Activated CD8-positive, alpha-beta T cell treated with anti-CD3 and anti-CD28 coated beads for 36 hours (primary cell): ENCODE data around the gene KEL. TPM values are rescaled to one million over a fixed set of nuclear protein-coding genes. Genes with fewer than 3 reads are reported as not detected.
A peak's percentile ranks its signal among the peaks of the same experiment; 100 is the strongest.

Experiments used
- ATAC-seq: fragments of 200-7000 bp; cut with Tn5 transposase; one replicate; pipeline ENCODE4 v1.10.0; 2021; ENCODE audit warnings: mild to moderate bottlenecking, moderate library complexity
- CTCF ChIA-PET: fragments of 350-600 bp; sonication (Branson Sonifier 250); formaldehyde crosslinking; loops from one replicate; lab custom pipeline; 2021; ENCODE audit warnings: antibody characterized with exemption; lab: Charles Lee
- POLR2A ChIA-PET: fragments of 350-600 bp; sonication (Branson Sonifier 250); formaldehyde crosslinking; loops from one replicate; lab custom pipeline; 2021; ENCODE audit warnings: antibody characterized with exemption; lab: Charles Lee
- DNase-seq: peaks from one replicate; pipeline ENCODE4 v3.0.0-alpha.2; 2020
- H3K27ac Mint-ChIP-seq: one replicate; pipeline ENCODE4 v1.8.0; 2021; ENCODE audit warnings: mild to moderate bottlenecking, mixed read lengths
- H3K27me3 Mint-ChIP-seq: one replicate; pipeline ENCODE4 v1.8.0; 2021; ENCODE audit warnings: mixed read lengths
- H3K36me3 Mint-ChIP-seq: one replicate; pipeline ENCODE4 v1.8.0; 2021; ENCODE audit warnings: low read depth, mixed read lengths
- H3K4me1 Mint-ChIP-seq: one replicate; pipeline ENCODE4 v1.8.0; 2021; ENCODE audit warnings: low read depth, mixed read lengths
- H3K4me3 Mint-ChIP-seq: one replicate; pipeline ENCODE4 v1.8.0; 2021; ENCODE audit warnings: mild to moderate bottlenecking, moderate library complexity, mixed read lengths
- H3K9me3 Mint-ChIP-seq: one replicate; pipeline ENCODE4 v1.8.0; 2021; ENCODE audit warnings: mixed read lengths
- intact Hi-C: fragments of 100-400 bp; cut with micrococcal nuclease; formaldehyde crosslinking; loops from one replicate; pipeline ENCODE4 v1.10.0; 2022
- total RNA-seq, 2 experiments: library from RNA; stranded (reverse); gene quantifications; one replicate each; pipeline ENCODE4 v1.2.3, GENCODE V29; 2021
- TF ChIP-seq, protein P1 (sequence below): fragments of 200-600 bp; IDR thresholded peaks from one replicate; pipeline ENCODE4 v1.8.0; 2022; ENCODE audit warnings: antibody characterized with exemption, mild to moderate bottlenecking

KEL gene
- total RNA-seq, 2 experiments from 2014 or later, result 0.45 to 0.49 TPM

- Mint-ChIP-seq H3K27me3 (no peaks in the 10 kb centered on the region), H3K27ac (no peak overlapping the region), H3K36me3 (no peaks in the 10 kb centered on the region), H3K4me3 (no peak overlapping the region), H3K9me3 (no peaks in the 10 kb centered on the region), H3K4me1 (no peaks in the 10 kb centered on the region)
- intact Hi-C loops, result no loop called here
- POLR2A ChIA-PET, result interaction anchor here (0.5 to 0.6 kb wide), 2 partner anchors 39 to 868 kb away, joined by 3 read pairs; no protein-coding TSS in a partner anchor
- ATAC-seq, result no peak
- CTCF ChIA-PET, result interaction anchor here (0.9 kb wide), 1 partner anchor 10 kb away, joined by 3 read pairs; no protein-coding TSS in a partner anchor
- TF ChIP-seq, protein P1, sequence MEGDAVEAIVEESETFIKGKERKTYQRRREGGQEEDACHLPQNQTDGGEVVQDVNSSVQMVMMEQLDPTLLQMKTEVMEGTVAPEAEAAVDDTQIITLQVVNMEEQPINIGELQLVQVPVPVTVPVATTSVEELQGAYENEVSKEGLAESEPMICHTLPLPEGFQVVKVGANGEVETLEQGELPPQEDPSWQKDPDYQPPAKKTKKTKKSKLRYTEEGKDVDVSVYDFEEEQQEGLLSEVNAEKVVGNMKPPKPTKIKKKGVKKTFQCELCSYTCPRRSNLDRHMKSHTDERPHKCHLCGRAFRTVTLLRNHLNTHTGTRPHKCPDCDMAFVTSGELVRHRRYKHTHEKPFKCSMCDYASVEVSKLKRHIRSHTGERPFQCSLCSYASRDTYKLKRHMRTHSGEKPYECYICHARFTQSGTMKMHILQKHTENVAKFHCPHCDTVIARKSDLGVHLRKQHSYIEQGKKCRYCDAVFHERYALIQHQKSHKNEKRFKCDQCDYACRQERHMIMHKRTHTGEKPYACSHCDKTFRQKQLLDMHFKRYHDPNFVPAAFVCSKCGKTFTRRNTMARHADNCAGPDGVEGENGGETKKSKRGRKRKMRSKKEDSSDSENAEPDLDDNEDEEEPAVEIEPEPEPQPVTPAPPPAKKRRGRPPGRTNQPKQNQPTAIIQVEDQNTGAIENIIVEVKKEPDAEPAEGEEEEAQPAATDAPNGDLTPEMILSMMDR, result no peak
- no peak for DNase-seq
These were observed 29.6 kb downstream of the KEL start for GRCh38 chr7:142932386-142933091.

DNA sequence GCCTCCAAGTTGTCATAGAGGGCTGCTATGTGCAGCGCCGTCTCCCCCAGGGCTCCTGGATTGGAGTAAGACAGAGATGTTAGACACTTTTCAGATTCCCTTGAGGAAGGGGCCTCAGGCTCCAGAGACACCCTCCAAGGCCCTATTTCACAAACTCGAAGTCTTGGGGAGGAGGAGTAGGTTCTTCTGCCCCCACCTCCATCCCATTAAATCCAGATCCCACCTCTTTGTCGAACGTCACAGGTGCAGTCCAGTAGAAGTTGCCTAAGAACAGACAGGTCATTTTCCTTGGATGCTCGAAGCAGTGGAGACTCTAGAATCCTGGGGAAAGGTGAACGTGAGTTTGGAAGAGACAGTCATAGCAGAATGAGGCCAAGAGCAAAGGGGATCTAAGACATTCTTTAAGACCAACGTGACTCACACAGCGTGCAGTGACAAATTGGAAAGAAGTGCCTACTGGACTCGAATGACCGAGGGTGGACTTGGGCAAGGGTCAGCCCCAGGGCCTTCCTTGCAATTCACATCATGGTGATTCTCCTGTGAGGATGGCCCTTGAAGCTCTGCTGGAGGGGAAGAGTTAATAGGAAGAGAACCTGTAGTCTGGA lies 31.9 kb downstream of the KEL start:
- Mint-ChIP-seq H3K27ac (no peak overlapping the region), H3K4me1 (no peaks in the 10 kb centered on the region), H3K4me3 (no peak overlapping the region), H3K9me3 (no peaks in the 10 kb centered on the region), H3K36me3 (no peaks in the 10 kb centered on the region), H3K27me3 (no peaks in the 10 kb centered on the region)
- no peak for DNase-seq
- POLR2A ChIA-PET, result no interaction called here
- CTCF ChIA-PET, result no interaction called here
- intact Hi-C loops, result no loop called here
- ATAC-seq, result no peak
- TF ChIP-seq, protein P1, result no peak

DNA sequence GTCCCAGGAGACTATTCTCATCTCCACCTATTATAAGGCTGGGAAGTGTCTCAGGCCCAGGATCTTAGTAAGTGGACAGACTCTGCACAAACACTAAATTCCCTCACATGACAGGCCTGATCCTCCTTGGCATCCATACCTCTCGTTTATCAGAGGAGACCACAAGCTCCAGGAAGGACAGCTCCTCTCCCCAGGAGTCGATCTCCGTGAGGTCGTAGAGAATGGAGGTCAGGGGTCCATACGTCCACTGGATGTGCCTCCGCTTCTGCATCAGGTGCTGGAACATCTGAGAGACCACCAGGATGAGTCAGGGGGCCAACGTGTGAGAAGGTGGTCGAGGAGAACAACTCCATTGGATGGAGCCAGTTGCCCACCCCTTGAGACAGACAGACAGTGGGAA lies 34.2 kb downstream of the KEL start:
- DNase-seq (no peak), ATAC-seq (no peak)
- Mint-ChIP-seq H3K27ac (no peak overlapping the region), H3K4me1 (no peaks in the 10 kb centered on the region), H3K27me3 (no peaks in the 10 kb centered on the region), H3K9me3 (no peaks in the 10 kb centered on the region), H3K4me3 (no peak overlapping the region), H3K36me3 (no peaks in the 10 kb centered on the region)
- intact Hi-C loops, result no loop called here
- POLR2A ChIA-PET, result no interaction called here
- TF ChIP-seq, protein P1, result no peak
- CTCF ChIA-PET, result no interaction called here

DNA sequence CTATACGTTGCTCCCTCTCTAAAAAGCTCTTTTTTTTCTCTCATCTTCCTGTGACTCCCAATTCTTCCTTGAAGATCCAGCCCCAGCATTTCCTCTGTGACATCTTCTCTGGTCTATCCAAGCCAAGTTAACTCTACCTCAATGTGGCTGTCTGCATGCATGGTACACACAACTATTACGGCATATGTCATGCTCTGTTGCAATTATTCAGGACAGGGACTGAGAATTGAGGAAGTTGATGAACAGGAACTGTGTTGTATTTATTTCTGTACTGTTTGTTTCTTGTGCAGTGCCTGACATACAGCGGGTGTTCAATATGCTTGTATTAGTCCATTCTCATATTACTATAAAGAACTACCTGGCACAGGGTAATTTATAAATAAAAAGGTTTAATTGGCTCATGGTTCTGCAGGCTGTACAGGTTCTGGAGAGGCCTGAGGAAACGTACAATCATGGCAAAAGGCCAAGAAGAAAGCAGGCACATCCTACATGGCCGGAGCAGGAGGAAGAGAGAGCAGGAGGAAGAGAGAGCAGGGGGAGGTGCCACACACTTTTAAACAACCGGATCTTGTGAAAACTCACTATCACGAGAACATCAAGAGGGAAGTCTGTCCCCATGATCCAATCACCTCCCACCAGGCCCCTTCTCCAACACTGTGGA lies 34.9 kb downstream of the KEL start:
- TF ChIP-seq, protein P1, result no peak
- Mint-ChIP-seq H3K4me3 (no peak overlapping the region), H3K27me3 (no peaks in the 10 kb centered on the region), H3K27ac (no peak overlapping the region), H3K9me3 (no peaks in the 10 kb centered on the region), H3K4me1 (no peaks in the 10 kb centered on the region), H3K36me3 (no peaks in the 10 kb centered on the region)
- DNase-seq, result no peak
- intact Hi-C loops, result no loop called here
- ChIA-PET POLR2A (no interaction called here), CTCF (no interaction called here)
- no peak for ATAC-seq

DNA sequence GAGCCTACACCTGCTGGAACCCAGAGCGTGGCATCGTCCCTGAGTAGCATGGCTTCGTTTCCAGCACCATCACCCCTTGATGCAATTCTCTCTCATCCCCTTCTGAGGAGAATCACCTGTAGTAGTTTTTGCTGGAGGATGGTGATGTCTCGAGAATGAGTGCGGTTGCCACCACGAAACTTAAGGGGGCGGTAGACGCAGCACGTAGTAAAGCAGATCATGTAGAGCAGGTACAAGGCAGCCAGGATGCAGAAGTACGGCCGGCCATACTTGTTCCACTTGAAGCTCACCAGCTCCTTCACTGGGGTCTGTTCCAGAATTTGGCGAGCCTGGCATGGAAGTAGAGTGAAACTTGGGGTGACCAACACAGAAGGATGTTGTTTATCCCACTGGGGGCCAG lies 36.8 kb downstream of the KEL start:
- Mint-ChIP-seq H3K27me3 (no peaks in the 10 kb centered on the region), H3K4me3 (no peak overlapping the region), H3K36me3 (no peaks in the 10 kb centered on the region), H3K4me1 (no peaks in the 10 kb centered on the region), H3K27ac (no peak overlapping the region), H3K9me3 (no peaks in the 10 kb centered on the region)
- no peak for ATAC-seq
- TF ChIP-seq, protein P1, result no peak
- CTCF ChIA-PET, result interaction anchor here (1.5 to 2.2 kb wide), 2 partner anchors 9 to 44 kb away, joined by 4 to 7 read pairs; no protein-coding TSS in a partner anchor
- intact Hi-C loops, result no loop called here
- peak; percentile 26 for DNase-seq
- POLR2A ChIA-PET, result no interaction called here
